ENCODE data around the gene BMP7.

GRCh38 chr20:57135875-57136274 lies 130.6 kb downstream of the BMP7 start:
- TF ChIP-seq ZNF274 (IDR thresholded peaks at IDR 0.05; ENCODE audit: low read length) (no peak), ZNF274 (tag by site-specific recombination; IDR thresholded peaks at IDR 0.05; ENCODE audit: borderline replicate concordance) (no peak), CTCF (tag by site-specific recombination; IDR thresholded peaks at IDR 0.05) (no peak), ZSCAN30 (tag by site-specific recombination; IDR thresholded peaks at IDR 0.05) (no peak), ZNF202 (tag by site-specific recombination; IDR thresholded peaks at IDR 0.05; ENCODE audit: borderline replicate concordance) (no peak), MYNN (tag by site-specific recombination; IDR thresholded peaks at IDR 0.05; ENCODE audit: borderline replicate concordance) (no peak), ZNF600 (tag by site-specific recombination; IDR thresholded peaks at IDR 0.05) (no peak), SCRT2 (tag by site-specific recombination; IDR thresholded peaks at IDR 0.05) (no peak), ZNF670 (tag by site-specific recombination; IDR thresholded peaks at IDR 0.05; ENCODE audit: low read depth) (no peak), GLIS1 (tag by site-specific recombination; IDR thresholded peaks at IDR 0.05) (no peak), KLF16 (tag by site-specific recombination; IDR thresholded peaks at IDR 0.05) (no peak), ZNF133 (tag by site-specific recombination; IDR thresholded peaks at IDR 0.05) (no peak), ZNF530 (tag by site-specific recombination; IDR thresholded peaks at IDR 0.05; ENCODE audit: low read depth) (no peak)
